IPS DF 19.7 (cell line): ENCODE measurements around the gene YJU2.
"Not testable (repeated sequence)": the region's sequence is repeated elsewhere in the genome, so short reads cannot be mapped to it uniquely, and the experiment has no call there.

ENCODE experiments used
- DNase-seq: peaks from one replicate; pipeline ENCODE4 v3.0.0-alpha.2; 2013; ENCODE audit warnings: low read depth, low spot score

The YJU2 gene

GRCh38 chr19:4246767-4247593, at the start of gene YJU2:
Gene YJU2 (plus strand): TSS chr19:4247080. CDS start chr19:4247147, 67 bp downstream.
- peak; percentile 93 for DNase-seq

- no peak for DNase-seq
Observed at GRCh38 chr19:4197228-4197624, 49.7 kb upstream of the YJU2 start.

- DNase-seq: no peak
Observed at GRCh38 chr19:4197625-4198466, 49.0 kb upstream of the YJU2 start.

DNA sequence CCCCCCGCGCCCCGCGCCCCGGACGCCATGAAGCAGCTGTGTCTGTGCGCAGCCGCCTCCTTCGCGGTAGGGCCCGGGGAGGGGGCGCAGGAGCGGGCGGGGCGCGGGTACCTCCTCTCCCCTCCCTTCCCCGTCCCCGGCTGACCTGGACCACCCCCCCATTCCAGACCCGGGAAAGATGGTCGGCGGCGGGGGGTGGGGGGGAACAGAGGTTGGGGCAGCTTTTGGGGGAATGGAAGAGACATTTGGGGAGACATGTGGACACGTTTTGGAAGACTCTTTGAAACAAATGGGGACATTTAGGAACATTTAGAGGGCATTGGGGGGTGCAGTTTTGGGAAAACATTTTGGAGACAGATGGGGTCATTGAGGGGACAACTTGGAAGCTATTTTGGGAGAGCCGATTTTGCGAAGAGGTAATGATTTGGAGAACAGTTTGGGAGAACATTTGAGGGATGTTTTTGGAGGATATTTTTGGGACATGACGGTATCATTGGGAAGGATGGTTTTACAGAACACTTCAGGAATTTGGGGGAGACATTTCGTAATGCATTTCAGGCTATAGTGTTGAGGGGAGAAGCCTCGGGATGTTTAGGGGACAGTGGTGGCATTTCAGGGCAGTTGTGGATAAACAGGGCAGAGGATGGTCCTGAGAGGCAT, 48.3 kb upstream of the YJU2 start:
- no peak for DNase-seq

- DNase-seq: no peak
Observed at GRCh38 chr19:4199699-4200293, 47.1 kb upstream of the YJU2 start.

GRCh38 chr19:4200940-4201542, 45.8 kb upstream of the YJU2 start:
- DNase-seq: no peak

DNA sequence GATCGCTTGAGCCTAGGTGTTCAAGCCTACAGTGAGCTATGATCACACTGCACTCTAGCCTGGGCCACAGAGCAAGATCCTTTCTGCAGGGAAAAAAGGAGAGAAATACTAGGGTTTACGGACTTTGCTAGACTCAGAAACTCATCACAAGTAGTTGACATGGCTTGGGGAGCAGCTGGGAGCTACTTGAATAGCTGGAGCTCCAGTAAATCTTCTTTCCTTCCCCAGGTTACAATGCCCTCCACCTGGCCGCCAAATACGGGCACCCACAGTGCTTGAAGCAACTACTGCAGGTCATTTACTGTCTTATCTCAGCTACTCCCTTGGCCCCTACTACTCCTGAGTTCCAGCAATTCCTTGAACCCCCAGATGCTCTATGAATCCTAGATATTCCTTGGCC, 45.1 kb upstream of the YJU2 start:
- DNase-seq: no peak

- no peak for DNase-seq
Observed at GRCh38 chr19:4206818-4207484, 39.9 kb upstream of the YJU2 start.

DNA sequence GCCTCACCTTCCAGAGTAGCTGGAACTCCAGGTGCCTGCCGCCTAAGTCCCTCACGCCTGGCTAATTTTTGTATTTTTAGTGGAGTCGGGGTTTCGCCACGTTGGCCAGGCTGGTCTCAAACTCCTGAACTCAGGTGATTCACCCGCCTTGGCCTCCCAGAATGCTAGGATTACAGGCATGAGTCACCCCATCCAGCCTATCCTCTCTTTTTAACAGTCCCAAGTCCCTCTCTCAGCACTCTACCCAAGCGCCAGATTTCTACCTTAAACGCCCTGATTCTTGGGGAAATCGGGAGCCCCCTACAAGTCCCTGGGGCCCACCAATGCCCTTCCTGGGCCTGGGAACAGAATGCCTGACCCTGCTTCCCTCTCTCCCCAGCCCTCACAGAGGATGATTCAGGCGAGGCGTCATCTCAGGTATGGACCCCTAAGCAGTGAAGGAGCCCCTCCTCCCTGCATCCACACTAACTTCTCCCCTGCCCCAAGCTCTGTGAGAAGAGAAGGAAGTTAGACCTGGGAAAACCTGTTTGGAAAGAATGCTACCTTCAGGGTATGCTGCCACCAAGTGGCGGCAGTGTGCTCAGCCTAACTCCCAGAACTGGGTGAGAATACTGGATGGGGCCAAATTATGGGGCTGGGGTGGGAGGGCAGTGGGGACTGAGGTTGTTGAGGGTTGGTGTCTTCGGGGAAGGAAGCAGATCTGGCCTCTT, 38.3 kb upstream of the YJU2 start:
- DNase-seq: no peak

DNA sequence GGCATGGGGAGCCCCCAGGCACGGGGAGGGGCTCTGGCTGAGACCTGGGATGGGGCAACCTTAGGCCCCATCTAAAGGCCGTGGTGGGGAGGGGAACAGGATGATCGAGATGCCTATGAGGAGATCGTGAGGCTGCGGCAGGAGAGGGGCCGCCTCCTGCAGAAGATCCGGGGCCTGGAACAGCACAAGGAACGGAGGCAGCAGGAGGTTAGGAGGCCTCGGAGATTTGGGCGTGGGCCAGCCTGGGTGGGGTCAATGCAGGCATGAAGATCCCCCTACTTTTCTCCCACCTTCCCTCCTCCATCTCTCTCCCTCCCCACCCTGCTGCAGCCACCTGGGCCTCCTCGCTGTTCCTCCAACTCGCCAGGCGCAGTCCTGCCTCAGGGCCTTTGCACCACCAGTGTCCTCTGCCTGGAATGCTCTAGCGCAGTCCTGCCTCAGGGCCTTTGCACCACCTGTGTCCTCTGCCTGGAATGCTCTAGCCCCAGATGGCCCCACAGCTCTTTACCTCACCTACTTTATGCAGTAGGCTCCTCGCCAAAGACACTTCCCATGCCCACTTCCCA, 36.6 kb upstream of the YJU2 start:
- DNase-seq: no peak

- no peak for DNase-seq
Observed at GRCh38 chr19:4213116-4213515, 33.8 kb upstream of the YJU2 start.

- no peak for DNase-seq
Observed at GRCh38 chr19:4215807-4216206, 31.1 kb upstream of the YJU2 start.

DNA sequence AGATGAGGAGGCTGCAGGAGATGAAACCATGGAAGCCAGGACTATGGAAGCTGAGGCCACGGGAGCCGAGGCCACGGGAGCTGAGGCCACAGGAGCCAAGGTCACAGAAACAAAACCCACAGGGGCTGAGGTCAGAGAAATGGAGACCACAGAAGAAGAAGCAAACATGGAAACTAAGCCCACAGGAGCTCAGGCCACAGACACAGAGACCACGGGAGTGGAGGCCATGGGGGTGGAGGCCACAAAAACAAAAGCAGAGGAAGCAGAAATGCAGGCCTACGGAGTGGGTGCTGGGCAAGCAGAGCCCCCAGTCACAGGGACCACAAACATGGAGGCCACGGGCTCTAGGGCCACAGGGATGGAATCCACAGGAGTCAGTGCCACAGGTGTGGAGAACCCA, 30.0 kb upstream of the YJU2 start:
- no peak for DNase-seq

- DNase-seq: no peak
Observed at GRCh38 chr19:4217429-4218264, 29.2 kb upstream of the YJU2 start.

- not testable (repeated sequence) for DNase-seq
Observed at GRCh38 chr19:4218523-4218922, 28.4 kb upstream of the YJU2 start.

DNA sequence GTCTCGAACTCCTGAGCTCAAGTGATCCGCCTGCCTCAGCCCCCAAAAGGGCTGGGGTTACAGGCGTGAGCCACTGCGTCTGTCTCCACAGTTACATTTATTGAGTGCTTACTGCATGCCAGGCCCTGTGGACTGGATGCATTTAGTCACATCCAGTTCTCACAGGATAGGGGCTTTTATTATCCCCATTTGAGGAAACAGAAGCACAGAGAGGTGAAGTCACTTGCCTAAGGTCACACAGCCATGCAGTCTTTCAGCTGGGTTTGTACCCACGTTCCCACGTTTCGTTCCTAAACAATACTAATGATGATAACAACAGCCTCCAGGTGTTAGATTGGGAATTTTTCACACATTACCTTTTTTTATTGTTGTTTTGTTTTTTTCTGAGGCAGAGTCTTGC, 26.7 kb upstream of the YJU2 start:
- DNase-seq: no peak

- no peak for DNase-seq
Observed at GRCh38 chr19:4224470-4224869, 22.4 kb upstream of the YJU2 start.

DNA sequence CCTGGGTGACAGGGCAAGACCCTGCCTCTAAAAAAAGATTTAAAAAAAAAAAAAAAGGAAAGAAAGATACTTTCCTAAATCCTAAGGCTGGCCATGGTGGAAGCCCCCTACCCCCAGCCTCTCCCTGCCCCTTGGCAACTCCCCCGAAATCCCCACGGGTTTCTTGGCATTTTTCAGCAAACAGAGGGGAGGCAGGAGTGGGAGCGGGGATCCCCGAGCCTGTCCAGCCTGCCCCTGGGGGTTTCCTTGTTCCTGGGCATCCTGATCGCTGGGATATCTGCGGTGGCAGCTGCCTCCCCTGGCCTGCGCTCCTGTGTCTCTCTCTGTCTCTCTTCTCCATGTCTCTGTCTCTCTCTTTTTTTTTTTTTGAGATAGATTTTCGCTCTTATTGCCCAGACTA, 21.0 kb upstream of the YJU2 start:
- DNase-seq: no peak

- DNase-seq: no peak
Observed at GRCh38 chr19:4227771-4228170, 19.1 kb upstream of the YJU2 start.
